MCF 10A (cell line): ENCODE measurements around the gene NOC2L. TPM values are rescaled to one million over a fixed set of nuclear protein-coding genes. Genes with fewer than 3 reads are reported as not detected.
"Not testable (repeated sequence)": the region's sequence is repeated elsewhere in the genome, so short reads cannot be mapped to it uniquely, and the experiment has no call there.

Experiments used
- BruUV-seq: library from RNA; stranded (reverse); fragments of 400-500 nt; replicated peaks from 2 replicates; lab custom pipeline; 2021; lab: Mats Ljungman, UMichigan
- CTCF ChIA-PET: fragments of 300-600 bp; sonication (Branson Sonifier 250); formaldehyde crosslinking; extraction: SDS; loops from one replicate; lab custom pipeline; 2021; ENCODE audit warnings: antibody characterized with exemption, inconsistent platforms; lab: Yijun Ruan, JAX
- POLR2A ChIA-PET: fragments of 300-600, 350-650 bp; sonication (Branson Sonifier 250); formaldehyde crosslinking; extraction: SDS; loops from one replicate; lab custom pipeline; 2020; ENCODE audit warnings: antibody characterized with exemption, inconsistent platforms; lab: Yijun Ruan, JAX
- DNase-seq: peaks from one replicate; pipeline ENCODE4 v3.0.0-alpha.2; 2018; ENCODE audit not compliant: unreplicated experiment
- H3K27ac Mint-ChIP-seq: one replicate; pipeline ENCODE4 v1.8.0; 2022; ENCODE audit warnings: mild to moderate bottlenecking, low read depth, mixed read lengths; ENCODE audit not compliant: unreplicated experiment
- H3K27me3 Mint-ChIP-seq: one replicate; pipeline ENCODE4 v1.8.0; 2022; ENCODE audit warnings: mixed read lengths; ENCODE audit not compliant: insufficient read depth, unreplicated experiment
- H3K36me3 Mint-ChIP-seq: one replicate; pipeline ENCODE4 v1.8.0; 2022; ENCODE audit warnings: mild to moderate bottlenecking, moderate library complexity, mixed read lengths; ENCODE audit not compliant: insufficient read depth, unreplicated experiment
- H3K4me1 Mint-ChIP-seq: one replicate; pipeline ENCODE4 v1.8.0; 2022; ENCODE audit warnings: mixed read lengths; ENCODE audit not compliant: insufficient read depth, unreplicated experiment
- H3K4me3 Mint-ChIP-seq: one replicate; pipeline ENCODE4 v1.8.0; 2022; ENCODE audit warnings: mild to moderate bottlenecking, moderate library complexity, mixed read lengths; ENCODE audit not compliant: unreplicated experiment
- H3K9me3 Mint-ChIP-seq: one replicate; pipeline ENCODE4 v1.8.0; 2022; ENCODE audit warnings: mixed read lengths; ENCODE audit not compliant: unreplicated experiment
- intact Hi-C: fragments of 100-400 bp; cut with micrococcal nuclease; formaldehyde crosslinking; loops from 2 replicates; pipeline ENCODE4 v1.14.1; 2022
- total RNA-seq: library from RNA; stranded (reverse); gene quantifications from 2 replicates; pipeline ENCODE4 v1.2.3, GENCODE V29; 2022
- TF ChIP-seq, protein P1 (sequence below): fragments of 200-600 bp; IDR thresholded peaks from one replicate; pipeline ENCODE4 v1.8.0; 2022; ENCODE audit warnings: antibody characterized with exemption, mild to moderate bottlenecking; ENCODE audit not compliant: unreplicated experiment

NOC2L gene
- total RNA-seq, 1 experiment from 2014 or later = 136 TPM

DNA sequence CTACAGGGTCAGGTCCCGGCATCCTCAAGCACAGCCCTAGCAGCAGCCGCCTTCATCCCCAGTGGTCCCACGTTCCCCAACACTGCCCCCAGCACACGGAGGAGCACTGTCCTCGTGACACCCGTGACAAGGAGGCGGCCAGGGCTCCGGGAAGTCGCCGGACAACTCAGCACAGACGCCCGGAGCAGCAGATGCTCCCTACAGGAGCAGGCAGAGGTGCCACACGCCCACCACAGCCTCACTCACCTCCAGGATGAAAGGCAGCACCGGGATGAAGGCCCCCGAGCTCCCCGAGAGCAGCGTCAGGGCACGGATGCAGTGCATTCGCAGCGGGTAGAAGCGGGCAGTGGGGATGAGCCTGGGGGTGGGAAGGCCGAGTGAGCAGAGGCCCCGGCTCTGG is 8.2 kb downstream of the NOC2L start:
- TF ChIP-seq, protein P1, sequence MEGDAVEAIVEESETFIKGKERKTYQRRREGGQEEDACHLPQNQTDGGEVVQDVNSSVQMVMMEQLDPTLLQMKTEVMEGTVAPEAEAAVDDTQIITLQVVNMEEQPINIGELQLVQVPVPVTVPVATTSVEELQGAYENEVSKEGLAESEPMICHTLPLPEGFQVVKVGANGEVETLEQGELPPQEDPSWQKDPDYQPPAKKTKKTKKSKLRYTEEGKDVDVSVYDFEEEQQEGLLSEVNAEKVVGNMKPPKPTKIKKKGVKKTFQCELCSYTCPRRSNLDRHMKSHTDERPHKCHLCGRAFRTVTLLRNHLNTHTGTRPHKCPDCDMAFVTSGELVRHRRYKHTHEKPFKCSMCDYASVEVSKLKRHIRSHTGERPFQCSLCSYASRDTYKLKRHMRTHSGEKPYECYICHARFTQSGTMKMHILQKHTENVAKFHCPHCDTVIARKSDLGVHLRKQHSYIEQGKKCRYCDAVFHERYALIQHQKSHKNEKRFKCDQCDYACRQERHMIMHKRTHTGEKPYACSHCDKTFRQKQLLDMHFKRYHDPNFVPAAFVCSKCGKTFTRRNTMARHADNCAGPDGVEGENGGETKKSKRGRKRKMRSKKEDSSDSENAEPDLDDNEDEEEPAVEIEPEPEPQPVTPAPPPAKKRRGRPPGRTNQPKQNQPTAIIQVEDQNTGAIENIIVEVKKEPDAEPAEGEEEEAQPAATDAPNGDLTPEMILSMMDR = no peak
- Mint-ChIP-seq H3K27me3 (no peaks in the 10 kb centered on the region), H3K36me3 (peaks cover 71% of the 10 kb centered on the region), H3K4me1 (no peaks in the 10 kb centered on the region), H3K9me3 (no peaks in the 10 kb centered on the region), H3K27ac (no peak overlapping the region), H3K4me3 (no peak overlapping the region)
- DNase-seq = no peak
- intact Hi-C loops = no loop called here
- ChIA-PET POLR2A (no interaction called here), CTCF (no interaction called here)
- BruUV-seq = no TSS peak

- TF ChIP-seq, protein P1 = no peak
- BruUV-seq = no TSS peak
- ChIA-PET POLR2A (no interaction called here), CTCF (no interaction called here)
- H3K4me1 Mint-ChIP-seq = no peaks in the 10 kb centered on the region
- H3K4me3 Mint-ChIP-seq = no peak overlapping the region
- no peaks in the 10 kb centered on the region for H3K27me3 Mint-ChIP-seq
- intact Hi-C loops = no loop called here
- peaks cover 65% of the 10 kb centered on the region for H3K36me3 Mint-ChIP-seq
- no peaks in the 10 kb centered on the region for H3K9me3 Mint-ChIP-seq
- no peak overlapping the region for H3K27ac Mint-ChIP-seq
- no peak for DNase-seq
Measured at GRCh38 chr1:950268-950667, 8.8 kb downstream of the NOC2L start.

DNA sequence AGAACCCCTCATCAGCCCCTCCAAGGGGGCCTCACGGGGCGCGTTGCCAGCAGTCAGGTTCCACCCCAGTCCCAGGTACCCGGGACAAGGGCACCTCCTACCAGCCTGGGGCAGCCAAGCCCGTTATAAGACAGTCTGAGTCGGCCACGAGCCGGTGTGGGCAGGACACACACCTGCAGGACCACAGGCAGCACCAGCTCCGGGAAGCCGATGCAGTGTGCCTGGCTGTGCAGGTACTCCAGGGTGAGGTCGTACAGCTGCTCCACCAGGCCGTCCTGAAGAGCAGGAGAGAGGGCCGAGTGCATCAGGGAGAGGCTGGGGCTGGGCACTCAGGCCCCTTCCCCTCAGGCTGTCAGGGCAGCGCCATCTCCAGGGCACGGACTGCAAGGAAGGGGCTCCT is 11.1 kb downstream of the NOC2L start:
- no peaks in the 10 kb centered on the region for H3K27me3 Mint-ChIP-seq
- TF ChIP-seq, protein P1 = no peak
- H3K4me1 Mint-ChIP-seq = no peaks in the 10 kb centered on the region
- intact Hi-C loops = no loop called here
- BruUV-seq = no TSS peak
- H3K27ac Mint-ChIP-seq = no peak overlapping the region
- no peak overlapping the region for H3K4me3 Mint-ChIP-seq
- DNase-seq = no peak
- H3K36me3 Mint-ChIP-seq = peaks cover 51% of the 10 kb centered on the region
- ChIA-PET CTCF (no interaction called here), POLR2A (no interaction called here)
- no peaks in the 10 kb centered on the region for H3K9me3 Mint-ChIP-seq

- peaks cover 39% of the 10 kb centered on the region for H3K36me3 Mint-ChIP-seq
- intact Hi-C loops, H3K9me3 Mint-ChIP-seq, DNase-seq, BruUV-seq, H3K27ac Mint-ChIP-seq, CTCF ChIA-PET, H3K4me1 Mint-ChIP-seq, H3K27me3 Mint-ChIP-seq, H3K4me3 Mint-ChIP-seq: not testable (repeated sequence)
- POLR2A ChIA-PET = interaction anchor here (0.6 kb wide), 1 partner anchor 12 kb away, joined by 3 read pairs; no protein-coding TSS in a partner anchor
Measured at GRCh38 chr1:946811-947210, 12.2 kb downstream of the NOC2L start.
